Putamen (tissue), 1 donor: ENCODE results near the gene GRAMD2B.
"Not testable (repeated sequence)": the region's sequence is repeated elsewhere in the genome, so short reads cannot be mapped to it uniquely, and the experiment has no call there.

ENCODE experiments used
- DNase-seq: peaks from one replicate; pipeline ENCODE4 v3.0.0-alpha.2; 2016; ENCODE audit warnings: low spot score

Gene GRAMD2B

GRCh38 chr5:126410623-126411022, 12.6 kb upstream of the GRAMD2B start:
- no peak for DNase-seq

- DNase-seq: no peak
These were observed 9.4 kb upstream of the GRAMD2B start for GRCh38 chr5:126413856-126414255.

- DNase-seq: peak; percentile 41
These were observed 8.2 kb upstream of the GRAMD2B start for GRCh38 chr5:126414874-126415502.

GRCh38 chr5:126415789-126416188, 7.4 kb upstream of the GRAMD2B start:
- DNase-seq: no peak

- DNase-seq: no peak
These were observed 6.8 kb upstream of the GRAMD2B start for GRCh38 chr5:126416266-126416925.

GRCh38 chr5:126417178-126417577, 6.0 kb upstream of the GRAMD2B start:
- DNase-seq: no peak

GRCh38 chr5:126419102-126419501, 4.1 kb upstream of the GRAMD2B start:
- DNase-seq: no peak

- no peak for DNase-seq
These were observed 5.2 kb downstream of the GRAMD2B start for GRCh38 chr5:126428421-126428820.

GRCh38 chr5:126430631-126431030, 7.4 kb downstream of the GRAMD2B start:
- DNase-seq: no peak

- DNase-seq: no peak
These were observed 10.5 kb downstream of the GRAMD2B start for GRCh38 chr5:126433701-126434100.

- DNase-seq: no peak
These were observed 12.1 kb downstream of the GRAMD2B start for GRCh38 chr5:126435261-126435660.

GRCh38 chr5:126435714-126436113, 12.5 kb downstream of the GRAMD2B start:
- no peak for DNase-seq

- DNase-seq: no peak
These were observed 14.5 kb downstream of the GRAMD2B start for GRCh38 chr5:126437721-126438120.

- DNase-seq: no peak
These were observed 15.1 kb downstream of the GRAMD2B start for GRCh38 chr5:126438267-126438666.

GRCh38 chr5:126438868-126439267, 15.7 kb downstream of the GRAMD2B start:
- DNase-seq: no peak

- not testable (repeated sequence) for DNase-seq
These were observed 16.5 kb downstream of the GRAMD2B start for GRCh38 chr5:126439724-126440123.

GRCh38 chr5:126441230-126441629, 18.0 kb downstream of the GRAMD2B start:
- no peak for DNase-seq

GRCh38 chr5:126443374-126443851, 20.2 kb downstream of the GRAMD2B start:
- peak; percentile 82 for DNase-seq

GRCh38 chr5:126444137-126444536, 20.9 kb downstream of the GRAMD2B start:
- DNase-seq: no peak

GRCh38 chr5:126445502-126446174, 22.4 kb downstream of the GRAMD2B start:
- no peak for DNase-seq

- DNase-seq: no peak
These were observed 23.5 kb downstream of the GRAMD2B start for GRCh38 chr5:126446498-126447224.

GRCh38 chr5:126448720-126449119, 25.5 kb downstream of the GRAMD2B start:
- no peak for DNase-seq
